DND-41 (cell line): ENCODE data around the gene SLC22A17.

Experiments used
- CTCF ChIP-seq: IDR thresholded peaks from 2 replicates; pipeline ENCODE4 v1.5.1; 2012; ENCODE audit warnings: borderline replicate concordance, low read length, moderate library complexity, mild to moderate bottlenecking; ENCODE audit not compliant: poor library complexity, severe bottlenecking; ENCODE audit errors: extremely low read depth
- EZH2 ChIP-seq: IDR thresholded peaks from 3 replicates; pipeline ENCODE4 v1.6.1; 2012; ENCODE audit warnings: borderline replicate concordance, low read depth, mild to moderate bottlenecking, moderate library complexity, low read length, inconsistent platforms; ENCODE audit not compliant: severe bottlenecking

GRCh38 chr14:23387916-23388882 lies 35.5 kb upstream of the SLC22A17 start:
- no peak for TF ChIP-seq CTCF
- no peak for TF ChIP-seq EZH2
